Activated CD4-positive, alpha-beta T cell treated with anti-CD3 and anti-CD28 coated beads for 48 hours (primary cell): Measurements from ENCODE around the gene MAP1S.

Experiments used
- DNase-seq: peaks from one replicate; pipeline ENCODE4 v3.0.0-alpha.2; 2020

MAP1S gene

GRCh38 chr19:17688853-17689595 lies 30.3 kb upstream of the MAP1S start:
- DNase-seq: no peak

- no peak for DNase-seq
Observed at GRCh38 chr19:17692566-17692965, 26.7 kb upstream of the MAP1S start.

GRCh38 chr19:17695198-17695597 lies 24.1 kb upstream of the MAP1S start:
- no peak for DNase-seq

DNA sequence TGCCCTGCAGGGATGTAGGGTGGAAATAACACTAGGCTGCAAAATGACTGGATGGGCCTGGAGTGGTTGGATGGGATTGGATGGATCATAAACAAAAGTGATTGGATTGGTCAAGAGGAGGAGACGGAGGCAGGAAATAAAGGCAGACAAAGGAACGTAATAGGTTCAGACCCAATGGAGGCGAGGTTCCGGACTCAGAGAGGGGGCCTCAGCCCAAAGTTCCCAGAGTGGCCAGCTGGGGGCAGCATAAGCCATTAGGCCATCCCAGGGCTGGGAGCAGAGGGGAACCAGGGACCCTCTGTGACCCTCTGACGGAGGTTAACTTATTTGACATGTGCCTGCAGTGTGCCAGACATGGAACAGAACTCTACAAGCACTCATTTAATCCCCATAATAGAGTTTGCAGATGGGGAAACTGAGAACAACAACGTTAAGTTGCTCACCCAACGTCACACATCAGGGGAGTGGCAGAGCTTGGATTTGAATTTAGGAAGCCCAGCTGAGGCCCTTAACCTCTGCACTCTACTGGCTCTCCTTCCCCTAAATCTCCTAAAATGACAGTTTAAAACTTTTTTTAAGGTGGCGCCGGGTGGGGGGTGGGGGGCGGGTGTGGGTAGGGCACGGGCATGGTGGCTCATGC lies 15.3 kb upstream of the MAP1S start:
- peak; percentile 85 for DNase-seq

GRCh38 chr19:17706750-17707181 lies 12.5 kb upstream of the MAP1S start:
- peak; percentile 30 for DNase-seq

GRCh38 chr19:17711851-17712250 lies 7.4 kb upstream of the MAP1S start:
- DNase-seq: no peak

GRCh38 chr19:17716309-17716929 lies 2.9 kb upstream of the MAP1S start:
- no peak for DNase-seq

GRCh38 chr19:17718550-17718946 lies 732 bp upstream of the MAP1S start:
- no peak for DNase-seq

DNA sequence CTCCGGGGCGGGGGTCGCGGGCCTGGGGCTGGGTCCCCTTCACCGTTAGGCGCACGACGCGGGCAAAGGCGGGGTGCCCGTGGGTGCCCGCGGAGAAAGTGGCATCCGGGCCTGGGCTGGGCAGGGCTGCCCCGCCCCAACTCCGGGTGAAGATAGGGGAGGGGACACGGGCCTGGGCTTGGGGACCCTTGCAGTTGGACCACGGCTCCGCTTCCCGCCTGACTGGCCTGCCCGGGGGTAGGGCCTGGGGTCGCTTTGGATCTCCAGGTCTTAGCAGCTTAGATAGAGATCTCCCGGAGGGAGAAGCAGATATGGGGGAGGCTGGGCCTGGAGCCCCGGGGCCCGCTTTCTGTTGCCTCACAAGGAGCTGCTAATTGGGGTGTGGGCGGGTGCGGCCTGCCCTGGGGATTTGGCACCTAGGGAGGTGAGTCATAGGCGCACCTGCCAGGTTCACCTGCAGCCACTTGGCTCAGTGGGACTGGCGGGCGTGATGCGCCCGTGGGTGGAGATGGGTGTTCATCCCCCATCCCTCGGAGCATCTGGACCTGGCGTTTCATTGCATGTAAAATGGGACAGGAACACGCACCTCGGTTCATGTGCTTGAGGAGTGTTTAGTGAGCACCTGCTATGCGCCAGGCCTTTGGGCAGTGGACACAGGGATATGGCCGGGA lies 585 bp downstream of the MAP1S start:
- peak; percentile 54 for DNase-seq

- peak; percentile 21 for DNase-seq
Observed at GRCh38 chr19:17720440-17720839, 1.2 kb downstream of the MAP1S start.

DNA sequence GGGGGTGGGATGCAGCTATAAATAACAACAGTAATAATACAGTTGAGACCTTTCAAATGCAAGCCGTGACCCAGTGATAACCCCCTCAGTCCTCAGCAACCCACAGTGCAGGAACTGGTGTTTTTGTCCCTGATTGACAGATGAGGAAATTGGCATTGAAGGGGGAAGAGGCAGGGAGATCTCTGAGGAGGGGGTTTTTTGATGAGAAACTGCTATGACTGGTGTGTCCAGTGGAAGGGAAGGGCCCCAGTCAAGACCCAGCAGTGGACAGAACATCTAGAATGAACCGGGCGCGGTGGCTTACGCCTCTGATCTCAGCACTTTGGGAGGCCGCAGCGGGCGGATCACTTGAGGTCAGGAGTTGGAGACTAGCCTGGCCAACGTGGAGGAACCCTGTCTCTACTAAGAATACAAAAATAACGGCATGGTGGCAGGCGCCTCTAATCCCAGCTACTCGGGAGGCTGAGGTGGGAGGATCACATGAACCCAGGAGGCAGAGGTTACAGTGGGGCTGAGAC lies 1.9 kb downstream of the MAP1S start:
- DNase-seq: no peak

DNA sequence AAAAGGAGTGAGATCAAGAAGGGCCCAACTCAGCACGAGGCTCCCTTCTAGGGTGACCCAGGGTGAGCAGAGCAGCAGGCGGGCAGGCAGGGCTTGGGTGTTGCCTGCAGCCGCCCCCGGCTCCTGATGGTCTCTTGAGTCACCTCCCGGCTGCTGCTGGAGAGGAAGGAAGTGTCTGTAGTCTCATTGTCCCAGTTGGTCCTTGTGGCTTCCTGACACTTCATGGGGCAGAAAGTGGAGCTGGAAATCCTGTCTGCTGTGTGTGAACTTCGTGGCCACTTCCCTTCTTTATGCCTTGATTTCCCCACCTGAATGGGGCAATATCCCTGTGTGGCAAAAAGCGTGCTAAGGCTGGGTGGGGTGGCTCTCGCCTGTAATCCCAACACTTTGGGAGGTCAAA lies 2.5 kb downstream of the MAP1S start:
- DNase-seq: peak; percentile 16

DNA sequence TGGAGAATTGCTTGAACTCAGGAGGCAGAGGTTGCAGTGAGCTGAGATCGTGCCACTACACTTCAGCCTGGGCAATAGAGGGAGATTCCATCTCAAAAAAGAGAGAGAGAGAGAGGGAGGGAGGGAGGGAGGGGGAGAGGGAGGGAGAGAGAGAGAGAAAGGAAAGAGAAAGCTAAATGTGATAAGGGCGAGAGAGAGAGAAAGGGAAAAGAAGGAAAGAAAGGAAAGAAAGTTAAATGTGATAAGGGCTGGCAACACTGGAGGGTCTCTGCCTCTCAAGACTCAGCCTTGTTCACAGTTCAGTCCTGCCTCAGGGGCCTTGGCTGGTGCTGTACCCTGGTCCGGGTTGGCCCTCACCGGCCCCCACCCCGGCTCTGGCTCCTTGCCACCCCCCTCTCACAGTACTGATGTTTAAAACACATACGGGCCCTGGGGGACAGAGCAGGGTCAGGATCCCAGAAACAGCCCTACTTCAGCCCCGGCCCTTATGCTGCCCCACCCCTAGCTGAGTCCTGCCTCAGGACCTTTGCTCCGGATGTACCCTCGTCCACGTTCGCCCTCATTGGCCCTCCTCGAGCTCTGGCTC lies 3.5 kb downstream of the MAP1S start:
- no peak for DNase-seq

- no peak for DNase-seq
Observed at GRCh38 chr19:17724655-17725054, 5.4 kb downstream of the MAP1S start.

- DNase-seq: peak; percentile 26
Observed at GRCh38 chr19:17725422-17726078, 6.3 kb downstream of the MAP1S start.

- DNase-seq: no peak
Observed at GRCh38 chr19:17726136-17726741, 7.0 kb downstream of the MAP1S start.

DNA sequence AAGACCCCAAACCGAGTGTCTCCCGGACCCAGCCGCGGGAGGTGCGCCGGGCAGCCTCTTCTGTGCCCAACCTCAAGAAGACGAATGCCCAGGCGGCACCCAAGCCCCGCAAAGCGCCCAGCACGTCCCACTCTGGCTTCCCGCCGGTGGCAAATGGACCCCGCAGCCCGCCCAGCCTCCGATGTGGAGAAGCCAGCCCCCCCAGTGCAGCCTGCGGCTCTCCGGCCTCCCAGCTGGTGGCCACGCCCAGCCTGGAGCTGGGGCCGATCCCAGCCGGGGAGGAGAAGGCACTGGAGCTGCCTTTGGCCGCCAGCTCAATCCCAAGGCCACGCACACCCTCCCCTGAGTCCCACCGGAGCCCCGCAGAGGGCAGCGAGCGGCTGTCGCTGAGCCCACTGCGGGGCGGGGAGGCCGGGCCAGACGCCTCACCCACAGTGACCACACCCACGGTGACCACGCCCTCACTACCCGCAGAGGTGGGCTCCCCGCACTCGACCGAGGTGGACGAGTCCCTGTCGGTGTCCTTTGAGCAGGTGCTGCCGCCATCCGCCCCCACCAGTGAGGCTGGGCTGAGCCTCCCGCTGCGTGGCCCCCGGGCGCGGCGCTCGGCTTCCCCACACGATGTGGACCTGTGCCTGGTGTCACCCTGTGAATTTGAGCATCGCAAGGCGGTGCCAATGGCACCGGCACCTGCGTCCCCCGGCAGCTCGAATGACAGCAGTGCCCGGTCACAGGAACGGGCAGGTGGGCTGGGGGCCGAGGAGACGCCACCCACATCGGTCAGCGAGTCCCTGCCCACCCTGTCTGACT lies 7.9 kb downstream of the MAP1S start:
- no peak for DNase-seq

GRCh38 chr19:17727843-17728242 lies 8.6 kb downstream of the MAP1S start:
- DNase-seq: no peak

DNA sequence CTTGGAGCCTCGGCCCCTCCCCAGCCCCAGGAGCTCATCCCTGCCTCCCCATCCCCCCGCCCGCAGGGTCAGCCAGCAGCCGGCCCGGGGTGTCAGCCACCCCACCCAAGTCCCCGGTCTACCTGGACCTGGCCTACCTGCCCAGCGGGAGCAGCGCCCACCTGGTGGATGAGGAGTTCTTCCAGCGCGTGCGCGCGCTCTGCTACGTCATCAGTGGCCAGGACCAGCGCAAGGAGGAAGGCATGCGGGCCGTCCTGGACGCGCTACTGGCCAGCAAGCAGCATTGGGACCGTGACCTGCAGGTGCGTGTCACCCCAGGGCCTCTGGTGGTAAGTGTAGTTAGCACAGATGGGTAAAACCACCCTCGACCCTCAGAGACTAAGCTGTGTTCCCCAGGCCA lies 13.8 kb downstream of the MAP1S start:
- DNase-seq: no peak

DNA sequence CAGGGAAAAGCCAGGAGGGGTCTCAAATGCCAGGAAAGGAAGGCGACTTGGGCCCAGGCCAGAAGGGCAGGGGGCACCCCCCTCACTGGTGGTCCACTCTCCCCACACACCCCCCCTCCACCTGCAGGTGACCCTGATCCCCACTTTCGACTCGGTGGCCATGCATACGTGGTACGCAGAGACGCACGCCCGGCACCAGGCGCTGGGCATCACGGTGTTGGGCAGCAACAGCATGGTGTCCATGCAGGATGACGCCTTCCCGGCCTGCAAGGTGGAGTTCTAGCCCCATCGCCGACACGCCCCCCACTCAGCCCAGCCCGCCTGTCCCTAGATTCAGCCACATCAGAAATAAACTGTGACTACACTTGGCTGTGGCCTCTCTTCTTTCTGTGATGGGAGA lies 14.9 kb downstream of the MAP1S start:
- no peak for DNase-seq

- no peak for DNase-seq
Observed at GRCh38 chr19:17735410-17735809, 16.1 kb downstream of the MAP1S start.
